PFSK-1 (cell line): ENCODE results near the gene AATK.

ENCODE experiments used
- POLR2AphosphoS5 ChIP-seq: IDR thresholded peaks from 2 replicates; pipeline ENCODE4 v1.6.1; 2012; ENCODE audit warnings: low read depth, mild to moderate bottlenecking, control low read depth, low read length, moderate library complexity
- REST ChIP-seq, 2 experiments: IDR thresholded peaks; 2 replicates each; pipeline versions ENCODE4 v1.6.1 to v1.8.0; 2011 to 2012; ENCODE audit warnings: low read depth in 2 of 2, low read length in 2 of 2, control low read depth in 1 of 2, inconsistent platforms in 1 of 2, mild to moderate bottlenecking in 1 of 2, moderate library complexity in 1 of 2; ENCODE audit not compliant: insufficient read depth in 1 of 2
- SIN3A ChIP-seq: IDR thresholded peaks from 2 replicates; pipeline ENCODE4 v1.6.1; 2012; ENCODE audit warnings: mild to moderate bottlenecking, low read length, moderate library complexity, borderline replicate concordance; ENCODE audit not compliant: insufficient read depth
- TAF1 ChIP-seq: IDR thresholded peaks from 2 replicates; pipeline ENCODE4 v1.6.1; 2012; ENCODE audit warnings: low read length, control low read depth, borderline replicate concordance; ENCODE audit not compliant: insufficient read depth

DNA sequence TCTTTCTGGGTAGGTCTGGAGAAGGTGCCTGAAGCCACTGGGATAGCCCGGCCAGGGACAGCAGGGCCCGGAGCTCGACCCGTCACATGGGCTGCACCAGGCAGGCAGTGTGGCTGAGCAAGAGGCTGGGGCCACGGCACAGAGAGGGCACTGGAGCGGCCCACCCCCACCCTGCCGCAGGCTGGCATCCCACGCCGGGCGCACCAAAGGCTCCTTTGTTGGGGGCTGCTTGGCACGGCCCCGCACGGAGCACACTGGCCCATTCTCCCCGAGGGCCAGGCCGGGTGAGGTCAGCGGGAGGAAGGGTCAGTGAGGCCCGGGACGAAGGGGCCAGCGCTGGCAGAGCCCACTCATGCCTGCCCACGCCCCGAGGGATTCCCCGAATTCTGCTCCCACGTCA lies 37.2 kb downstream of the AATK start:
- TF ChIP-seq POLR2AphosphoS5: no peak
- no peak for TF ChIP-seq SIN3A
- no peak for TF ChIP-seq REST (IDR thresholded peaks at IDR 0.05; ENCODE audit: insufficient read depth in 1 of 2, low read depth in 2 of 2, low read length in 2 of 2)
- no peak for TF ChIP-seq TAF1
